Lower lobe of right lung (tissue), 2 donors: Measurements from ENCODE around the gene LRRC61. TPM values are rescaled to one million over a fixed set of nuclear protein-coding genes. Genes with fewer than 3 reads are reported as not detected.
"Not testable (repeated sequence)": the region's sequence is repeated elsewhere in the genome, so short reads cannot be mapped to it uniquely, and the experiment has no call there.

Experiments used
- ATAC-seq, 2 donors: fragments of 200-7000 bp; cut with Tn5 transposase; one replicate each; pipeline ENCODE4 v1.9.1; 2020 to 2022; ENCODE audit warnings: mild to moderate bottlenecking in 2 of 2, moderate library complexity in 2 of 2
- DNase-seq: peaks from one replicate; pipeline ENCODE4 v3.0.0-alpha.2; 2020
- H3K27ac ChIP-seq: fragments of 200-600 bp; one replicate; pipeline ENCODE4 v1.8.0; 2022
- H3K27me3 ChIP-seq: fragments of 200-600 bp; one replicate; pipeline ENCODE4 v1.8.0; 2022; ENCODE audit warnings: low read depth
- H3K36me3 ChIP-seq: fragments of 200-600 bp; one replicate; pipeline ENCODE4 v1.8.0; 2022; ENCODE audit warnings: mild to moderate bottlenecking
- H3K4me1 ChIP-seq: fragments of 200-600 bp; one replicate; pipeline ENCODE4 v1.8.0; 2022
- H3K4me3 ChIP-seq: fragments of 200-600 bp; one replicate; pipeline ENCODE4 v1.8.0; 2022; ENCODE audit warnings: mild to moderate bottlenecking
- H3K9me3 ChIP-seq: fragments of 200-600 bp; one replicate; pipeline ENCODE4 v1.8.0; 2022
- intact Hi-C: fragments of 100-400 bp; cut with DNase I; formaldehyde crosslinking; loops from one replicate; pipeline ENCODE4 v1.11.0; 2022
- long read RNA-seq: library from polyadenylated mRNA; unstranded; transcript quantifications from one replicate; pipeline ENCODE4 v2.0.0, GENCODE V29; 2021
- total RNA-seq: library from RNA; stranded (reverse); fragmentation: NEBNext Ultra II Directional; extraction: Animal tissue kit (Norgen Biotek cat#: 25700); gene quantifications from one replicate; pipeline ENCODE4 v1.2.1, GENCODE V29; 2021
- TF ChIP-seq, protein P1 (sequence below): fragments of 200-600 bp; IDR thresholded peaks from one replicate; pipeline ENCODE4 v1.8.0; 2022; ENCODE audit warnings: antibody characterized with exemption, mild to moderate bottlenecking
- donor health status: DM: no; HTN: yes; CAD: no; lungs with severe emphysema.

The LRRC61 gene
- 16.2 TPM for total RNA-seq
- long read RNA-seq, transcript LRRC61-203 (3 exons, 667 nt) = minor isoform, 6 of 28 reads
- long read RNA-seq, transcript LRRC61-202 (3 exons, 1,877 nt) = major isoform, 17 of 28 reads
- long read RNA-seq, partial matches to known transcripts = 4 of 28 reads
- long read RNA-seq, other reads (novel, unspliced or antisense) = 0 of 28 reads

GRCh38 chr7:150322833-150323681 lies at the start of gene LRRC61, which contains the start of gene ACTR3C:
Gene LRRC61 (plus strand): TSS chr7:150323355. CDS start chr7:150336862, 13,507 bp downstream.
Gene ACTR3C (minus strand): TSS chr7:150323545. CDS start chr7:150295296, 28,249 bp downstream.
- intact Hi-C loops = no loop called here
- DNase-seq (peak; percentile 81), ATAC-seq (peak; percentile 84 to 91)
- TF ChIP-seq, protein P1, sequence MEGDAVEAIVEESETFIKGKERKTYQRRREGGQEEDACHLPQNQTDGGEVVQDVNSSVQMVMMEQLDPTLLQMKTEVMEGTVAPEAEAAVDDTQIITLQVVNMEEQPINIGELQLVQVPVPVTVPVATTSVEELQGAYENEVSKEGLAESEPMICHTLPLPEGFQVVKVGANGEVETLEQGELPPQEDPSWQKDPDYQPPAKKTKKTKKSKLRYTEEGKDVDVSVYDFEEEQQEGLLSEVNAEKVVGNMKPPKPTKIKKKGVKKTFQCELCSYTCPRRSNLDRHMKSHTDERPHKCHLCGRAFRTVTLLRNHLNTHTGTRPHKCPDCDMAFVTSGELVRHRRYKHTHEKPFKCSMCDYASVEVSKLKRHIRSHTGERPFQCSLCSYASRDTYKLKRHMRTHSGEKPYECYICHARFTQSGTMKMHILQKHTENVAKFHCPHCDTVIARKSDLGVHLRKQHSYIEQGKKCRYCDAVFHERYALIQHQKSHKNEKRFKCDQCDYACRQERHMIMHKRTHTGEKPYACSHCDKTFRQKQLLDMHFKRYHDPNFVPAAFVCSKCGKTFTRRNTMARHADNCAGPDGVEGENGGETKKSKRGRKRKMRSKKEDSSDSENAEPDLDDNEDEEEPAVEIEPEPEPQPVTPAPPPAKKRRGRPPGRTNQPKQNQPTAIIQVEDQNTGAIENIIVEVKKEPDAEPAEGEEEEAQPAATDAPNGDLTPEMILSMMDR = peak; percentile 36
- H3K9me3 ChIP-seq = no peaks in the 10 kb centered on the region
- peak within 1 kb of the TSS; percentile 61 for H3K4me3 ChIP-seq
- H3K27ac ChIP-seq = peak within 1 kb of the TSS; percentile 92
- peaks cover 50% of the 10 kb centered on the region for H3K4me1 ChIP-seq
- H3K27me3 ChIP-seq = no peaks in the 10 kb centered on the region
- peaks cover 11% of the 10 kb centered on the region for H3K36me3 ChIP-seq

- TF ChIP-seq, protein P1 = peak; percentile 80
- H3K9me3 ChIP-seq, H3K27ac ChIP-seq, H3K36me3 ChIP-seq, DNase-seq, intact Hi-C loops, H3K4me1 ChIP-seq, H3K27me3 ChIP-seq, H3K4me3 ChIP-seq: not testable (repeated sequence)
- peak; percentile 62 to 67 for ATAC-seq
Measured at GRCh38 chr7:150276132-150276695, 46.9 kb upstream of the LRRC61 start.

DNA sequence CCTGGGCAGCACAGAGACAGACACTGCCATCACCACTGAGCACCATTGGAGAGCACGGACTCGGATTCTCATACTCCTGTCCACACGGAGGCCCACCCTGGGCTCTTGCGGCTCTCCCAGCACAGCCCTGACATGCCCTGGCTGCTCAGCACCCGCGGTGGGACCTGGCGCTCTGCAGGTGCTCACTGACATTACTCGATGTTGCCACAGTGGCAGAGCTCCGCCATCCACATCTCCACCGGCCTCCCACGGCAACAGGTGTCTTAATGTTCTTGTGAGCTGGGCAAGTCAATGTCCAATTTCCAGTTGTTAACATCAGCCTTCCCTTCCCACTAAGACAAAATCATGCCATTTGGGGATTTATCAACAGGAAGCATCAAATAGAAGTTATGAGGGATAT lies 44.8 kb upstream of the LRRC61 start:
- H3K4me3 ChIP-seq, DNase-seq, H3K27me3 ChIP-seq, intact Hi-C loops, H3K27ac ChIP-seq, H3K4me1 ChIP-seq, H3K36me3 ChIP-seq, ATAC-seq, H3K9me3 ChIP-seq: not testable (repeated sequence)

- H3K4me3 ChIP-seq, ATAC-seq, H3K9me3 ChIP-seq, H3K27ac ChIP-seq, DNase-seq, H3K36me3 ChIP-seq, H3K4me1 ChIP-seq, intact Hi-C loops, H3K27me3 ChIP-seq: not testable (repeated sequence)
Measured at GRCh38 chr7:150281681-150282403, 41.3 kb upstream of the LRRC61 start.

DNA sequence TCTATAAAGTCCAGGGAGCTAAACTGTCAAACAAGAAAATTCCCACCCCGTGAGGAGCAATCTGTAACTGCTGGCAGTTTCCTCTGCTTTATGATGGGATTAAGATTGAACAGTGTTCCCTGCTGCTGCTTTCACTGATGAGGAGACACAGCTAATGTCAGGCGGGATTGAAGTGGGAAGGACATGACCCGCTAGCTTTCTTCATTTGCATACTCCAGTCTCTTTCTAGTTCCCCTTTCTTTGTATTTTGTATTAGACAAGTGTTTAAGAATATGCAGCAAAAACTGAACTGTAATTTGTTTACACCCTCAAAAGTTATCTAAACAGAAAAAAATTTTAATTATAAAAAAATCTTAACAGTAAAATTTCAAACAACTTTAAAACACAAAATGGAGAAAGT lies 40.0 kb upstream of the LRRC61 start:
- intact Hi-C loops, H3K9me3 ChIP-seq, ATAC-seq, H3K4me3 ChIP-seq, DNase-seq, H3K4me1 ChIP-seq, H3K27me3 ChIP-seq, H3K36me3 ChIP-seq, H3K27ac ChIP-seq: not testable (repeated sequence)

DNA sequence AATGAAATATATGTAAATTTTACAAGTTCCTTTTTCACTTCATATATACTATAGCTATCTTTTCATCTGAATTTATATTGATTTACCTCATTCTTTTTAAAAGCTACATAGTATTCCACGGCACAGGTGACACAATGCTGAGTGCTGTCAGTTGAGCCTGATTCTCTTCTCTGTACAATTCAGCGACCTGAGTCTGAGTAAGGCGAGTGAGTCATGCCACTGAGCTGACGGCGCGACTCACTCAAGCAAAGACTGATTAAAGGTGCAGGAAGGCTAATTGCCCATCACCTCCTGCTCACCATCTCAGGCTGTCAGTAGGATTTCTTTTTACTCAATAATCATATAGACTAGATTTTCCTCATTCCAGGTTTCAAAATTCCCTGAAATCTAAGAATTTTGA lies 39.5 kb upstream of the LRRC61 start:
- H3K27me3 ChIP-seq, H3K36me3 ChIP-seq, intact Hi-C loops, ATAC-seq, H3K4me3 ChIP-seq, H3K9me3 ChIP-seq, H3K27ac ChIP-seq, H3K4me1 ChIP-seq, DNase-seq: not testable (repeated sequence)
